ENCODE measurements around the gene DCST1.

Gene DCST1

DNA sequence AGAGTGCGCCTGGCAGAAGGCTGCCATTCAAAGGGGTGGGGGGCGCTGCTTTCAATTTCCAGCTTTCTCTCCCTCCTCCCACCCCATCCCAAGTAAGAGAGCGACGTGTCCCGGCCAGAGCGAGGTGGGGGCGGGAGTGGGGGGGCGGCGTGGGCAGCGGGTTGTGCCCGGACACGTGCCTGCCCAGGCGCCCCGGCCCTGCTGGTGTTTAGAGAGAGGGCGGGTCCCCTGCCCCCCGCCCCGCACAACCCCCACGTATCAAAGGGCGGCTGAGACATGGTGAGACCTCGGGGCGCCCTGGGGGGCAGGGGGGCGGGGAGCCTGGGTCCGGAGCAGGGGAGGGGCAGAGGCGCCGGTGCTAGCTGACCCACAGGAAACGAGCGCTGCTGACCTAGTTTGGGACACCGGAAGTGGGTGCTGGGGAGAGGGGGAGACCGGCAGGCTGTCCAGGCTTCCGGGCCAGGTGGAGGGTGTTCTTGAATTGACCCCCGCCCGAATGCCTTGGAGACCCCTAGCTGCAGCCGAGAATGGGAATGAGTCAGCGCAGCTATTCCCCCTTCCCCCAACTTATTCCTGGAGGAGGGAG is 29.8 kb upstream of the DCST1 start:
- no peak for ATAC-seq
- TF ChIP-seq ZC3H10 (CRISPR knock-in tag; IDR thresholded peaks at IDR 0.05) (no peak), TCF4 (CRISPR knock-in tag; IDR thresholded peaks at IDR 0.05; ENCODE audit: borderline replicate concordance) (no peak), ESRRG (CRISPR knock-in tag; IDR thresholded peaks at IDR 0.05) (no peak), ISL1 (CRISPR knock-in tag; IDR thresholded peaks at IDR 0.05) (no peak), ZFP30 (CRISPR knock-in tag; IDR thresholded peaks at IDR 0.05) (no peak), TOX (CRISPR knock-in tag; IDR thresholded peaks at IDR 0.05; ENCODE audit: borderline replicate concordance) (no peak), ZNF565 (CRISPR knock-in tag; conservative IDR thresholded peaks at IDR 0.05; ENCODE audit: low read depth) (no peak)

DNA sequence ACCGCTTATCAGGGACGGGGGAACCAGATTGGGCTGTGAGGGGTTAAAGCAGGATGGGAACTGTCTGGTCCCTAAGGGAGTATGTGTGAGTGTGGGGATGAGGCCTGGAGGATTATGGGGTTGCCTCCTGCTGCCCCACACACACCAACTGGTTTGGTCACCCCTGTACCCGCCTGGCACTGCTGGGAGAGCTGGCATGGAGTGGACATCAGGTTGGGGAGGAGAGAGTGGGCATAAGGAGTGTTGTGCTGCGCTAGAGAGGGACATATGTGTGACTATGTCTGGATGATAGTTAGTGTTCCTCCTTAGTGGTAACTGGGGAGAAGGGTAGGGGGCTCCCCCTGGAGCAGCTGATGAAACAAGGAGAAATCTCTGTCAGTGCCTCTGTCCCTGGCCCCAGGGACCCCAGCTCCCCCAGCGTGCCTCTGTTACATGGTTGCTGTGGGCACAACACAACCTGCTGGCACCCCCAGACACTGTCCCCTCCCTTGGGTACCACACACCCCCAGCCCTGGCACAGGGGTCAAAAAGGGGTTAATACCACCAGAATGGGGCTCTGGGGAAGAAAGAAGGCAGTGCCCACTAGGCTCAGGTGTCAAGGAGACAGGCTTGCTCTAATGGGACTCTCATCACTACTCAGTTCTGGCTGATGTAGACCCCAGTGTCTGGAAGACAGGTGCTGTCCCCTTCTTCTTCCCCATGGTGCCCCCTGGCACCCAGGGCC is 29.1 kb upstream of the DCST1 start:
- ATAC-seq, result no peak
- TF ChIP-seq ZNF8 (CRISPR knock-in tag; IDR thresholded peaks at IDR 0.05) (no peak), SNAI2 (CRISPR knock-in tag; IDR thresholded peaks at IDR 0.05) (no peak), ZFP3 (CRISPR knock-in tag; IDR thresholded peaks at IDR 0.05) (no peak), RARB (CRISPR knock-in tag; IDR thresholded peaks at IDR 0.05) (no peak), ZNF565 (CRISPR knock-in tag; conservative IDR thresholded peaks at IDR 0.05; ENCODE audit: low read depth) (no peak), GLIS3 (CRISPR knock-in tag; IDR thresholded peaks at IDR 0.05) (no peak), CREB5 (CRISPR knock-in tag; IDR thresholded peaks at IDR 0.05; ENCODE audit: low read depth) (no peak), CSRNP3 (CRISPR knock-in tag; IDR thresholded peaks at IDR 0.05) (no peak), ZFP30 (CRISPR knock-in tag; IDR thresholded peaks at IDR 0.05) (no peak), CSDC2 (CRISPR knock-in tag; IDR thresholded peaks at IDR 0.05) (no peak), TSHZ2 (CRISPR knock-in tag; IDR thresholded peaks at IDR 0.05) (no peak), ARNTL (CRISPR knock-in tag; IDR thresholded peaks at IDR 0.05; ENCODE audit: borderline replicate concordance, low read depth) (no peak), ESRRG (CRISPR knock-in tag; IDR thresholded peaks at IDR 0.05) (no peak)
- TF ChIP-seq, protein P1, sequence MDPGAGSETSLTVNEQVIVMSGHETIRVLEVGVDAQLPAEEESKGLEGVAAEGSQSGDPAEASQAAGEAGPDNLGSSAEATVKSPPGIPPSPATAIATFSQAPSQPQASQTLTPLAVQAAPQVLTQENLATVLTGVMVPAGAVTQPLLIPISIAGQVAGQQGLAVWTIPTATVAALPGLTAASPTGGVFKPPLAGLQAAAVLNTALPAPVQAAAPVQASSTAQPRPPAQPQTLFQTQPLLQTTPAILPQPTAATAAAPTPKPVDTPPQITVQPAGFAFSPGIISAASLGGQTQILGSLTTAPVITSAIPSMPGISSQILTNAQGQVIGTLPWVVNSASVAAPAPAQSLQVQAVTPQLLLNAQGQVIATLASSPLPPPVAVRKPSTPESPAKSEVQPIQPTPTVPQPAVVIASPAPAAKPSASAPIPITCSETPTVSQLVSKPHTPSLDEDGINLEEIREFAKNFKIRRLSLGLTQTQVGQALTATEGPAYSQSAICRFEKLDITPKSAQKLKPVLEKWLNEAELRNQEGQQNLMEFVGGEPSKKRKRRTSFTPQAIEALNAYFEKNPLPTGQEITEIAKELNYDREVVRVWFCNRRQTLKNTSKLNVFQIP (CRISPR knock-in tag; IDR thresholded peaks at IDR 0.05; ENCODE audit: borderline replicate concordance, low read depth), result no peak

- TF ChIP-seq TSHZ2 (CRISPR knock-in tag; IDR thresholded peaks at IDR 0.05) (no peak), ZNF565 (CRISPR knock-in tag; conservative IDR thresholded peaks at IDR 0.05; ENCODE audit: low read depth) (no peak), OSR1 (CRISPR knock-in tag; IDR thresholded peaks at IDR 0.05) (no peak), ZNF70 (CRISPR knock-in tag; IDR thresholded peaks at IDR 0.05) (no peak), ESRRG (CRISPR knock-in tag; IDR thresholded peaks at IDR 0.05) (no peak)
- no peak for ATAC-seq
Observed at GRCh38 chr1:155005076-155006011, 28.3 kb upstream of the DCST1 start.

All from SK-N-SH treated with all-trans-retinoic acid at 6 μM for 48 hours (cell line).